ENCODE data around the gene NEURL2.

DNA sequence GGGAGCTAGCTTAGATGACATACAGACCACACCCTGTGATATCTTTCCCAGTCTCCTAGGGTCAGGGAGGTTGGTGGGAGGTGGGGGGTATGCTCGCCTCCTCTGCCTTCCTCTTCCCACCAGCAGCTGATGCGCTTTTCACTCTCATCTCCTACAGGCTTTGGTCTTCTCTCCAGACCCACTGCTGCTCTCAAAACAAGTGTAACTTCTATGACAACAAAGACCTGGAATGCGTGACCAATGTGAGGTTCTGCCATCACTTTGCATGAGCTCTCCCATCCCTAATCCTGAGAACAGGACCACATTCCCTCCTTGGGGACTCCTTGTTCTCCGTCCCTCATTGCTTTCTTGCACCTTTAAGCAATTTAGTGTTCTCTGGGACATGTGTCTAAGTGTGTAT is 2.8 kb upstream of the NEURL2 start:
- TF ChIP-seq EZH2 (IDR thresholded peaks at IDR 0.05; ENCODE audit: low read length) (no peak), CTCF (optimal IDR thresholded peaks at IDR 0.05 in 1 of 3, IDR thresholded peaks at IDR 0.05 in 1 of 3, conservative IDR thresholded peaks at IDR 0.05 in 1 of 3; ENCODE audit: extremely low read depth in 1 of 3, insufficient read depth in 2 of 3, low read length in 3 of 3) (no peak)
